ENCODE data around the gene OTOS. TPM values are rescaled to one million over a fixed set of nuclear protein-coding genes. Genes with fewer than 3 reads are reported as not detected.

The OTOS gene
- total RNA-seq = not detected in 2 replicates

GRCh38 chr2:240140511-240140910 is at the start of gene OTOS:
OTOS (minus strand) TSS chr2:240140658; CDS start chr2:240140326, 332 bp downstream.

GRCh38 chr2:240136013-240136670 is 4.3 kb downstream of the OTOS start, which contains the start of gene COPS9:
COPS9 (minus strand) TSS chr2:240136305; CDS start chr2:240136284, 21 bp downstream.

Other genes with a start within 250 kb of the OTOS start
- 97.4 and 118 TPM in 2 replicates for gene NDUFA10, start 115.3 kb downstream of the OTOS start, total RNA-seq
- gene OR6B2, start 110.2 kb downstream of the OTOS start, total RNA-seq = not detected in 2 replicates
- not detected in 2 replicates for gene OR6B3, start 87.1 kb downstream of the OTOS start, total RNA-seq
- 41.0 and 49.6 TPM in 2 replicates for gene COPS9, start 4.4 kb downstream of the OTOS start, total RNA-seq

All from smooth muscle cell of the umbilical artery (primary cell).